ENCODE data around the gene KCNJ2. TPM values are rescaled to one million over a fixed set of nuclear protein-coding genes. Genes with fewer than 3 reads are reported as not detected.

Gene KCNJ2
- total RNA-seq, 4 donors from 2014 or later, result 7.3 to 18.9 (median 10.6) TPM

DNA sequence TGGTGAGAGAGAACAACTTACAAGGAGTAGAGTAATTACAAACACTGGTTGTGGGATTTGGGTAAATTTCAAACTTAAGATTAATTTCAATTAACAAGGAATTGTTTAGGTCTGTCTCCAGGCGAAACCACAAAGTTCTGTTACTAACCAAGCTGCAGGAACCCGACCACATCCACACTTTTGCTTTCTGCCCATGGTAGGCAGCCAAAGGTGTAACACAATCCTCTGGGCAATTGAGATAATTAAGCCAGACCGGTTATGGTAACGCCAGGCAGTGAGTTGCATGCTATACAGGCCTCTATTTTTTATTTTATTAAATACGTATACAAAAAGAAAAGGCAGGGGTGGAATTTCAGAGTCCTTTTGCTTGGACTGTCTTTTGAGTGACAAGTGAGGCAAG, 12.0 kb downstream of the KCNJ2 start:
- Histone ChIP-seq H3K9me3 (no peaks in the 10 kb centered on the region), H3K27me3 (no peaks in the 10 kb centered on the region), H3K4me1 (peaks cover 86 to 90% of the 10 kb centered on the region in 2 donors), H3K27ac (peak overlapping the region; percentile 70 to 97 (median 84)), H3K36me3 (no peaks in the 10 kb centered on the region), H3K4me3 (peak overlapping the region in 1 of 4 donors; percentile 24)
- ATAC-seq (peak; percentile 82 to 88), DNase-seq (peak; percentile 30 to 45)
- intact Hi-C loops (cut with DNase I; ENCODE audit: low total_unique reads), result loop anchor here (1.0 kb wide), 1 partner anchor 8 kb away; no protein-coding TSS in a partner anchor
- in situ Hi-C loops (cut with MboI; ENCODE audit: low sequenced_read_pairs in 4 of 4), result no loop called here
- TF ChIP-seq, protein P1, sequence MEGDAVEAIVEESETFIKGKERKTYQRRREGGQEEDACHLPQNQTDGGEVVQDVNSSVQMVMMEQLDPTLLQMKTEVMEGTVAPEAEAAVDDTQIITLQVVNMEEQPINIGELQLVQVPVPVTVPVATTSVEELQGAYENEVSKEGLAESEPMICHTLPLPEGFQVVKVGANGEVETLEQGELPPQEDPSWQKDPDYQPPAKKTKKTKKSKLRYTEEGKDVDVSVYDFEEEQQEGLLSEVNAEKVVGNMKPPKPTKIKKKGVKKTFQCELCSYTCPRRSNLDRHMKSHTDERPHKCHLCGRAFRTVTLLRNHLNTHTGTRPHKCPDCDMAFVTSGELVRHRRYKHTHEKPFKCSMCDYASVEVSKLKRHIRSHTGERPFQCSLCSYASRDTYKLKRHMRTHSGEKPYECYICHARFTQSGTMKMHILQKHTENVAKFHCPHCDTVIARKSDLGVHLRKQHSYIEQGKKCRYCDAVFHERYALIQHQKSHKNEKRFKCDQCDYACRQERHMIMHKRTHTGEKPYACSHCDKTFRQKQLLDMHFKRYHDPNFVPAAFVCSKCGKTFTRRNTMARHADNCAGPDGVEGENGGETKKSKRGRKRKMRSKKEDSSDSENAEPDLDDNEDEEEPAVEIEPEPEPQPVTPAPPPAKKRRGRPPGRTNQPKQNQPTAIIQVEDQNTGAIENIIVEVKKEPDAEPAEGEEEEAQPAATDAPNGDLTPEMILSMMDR (IDR thresholded peaks at IDR 0.05 in 4 of 5, conservative IDR thresholded peaks at IDR 0.05 in 1 of 5), result no peak
- no peak for TF ChIP-seq POLR2A (IDR thresholded peaks at IDR 0.05)

DNA sequence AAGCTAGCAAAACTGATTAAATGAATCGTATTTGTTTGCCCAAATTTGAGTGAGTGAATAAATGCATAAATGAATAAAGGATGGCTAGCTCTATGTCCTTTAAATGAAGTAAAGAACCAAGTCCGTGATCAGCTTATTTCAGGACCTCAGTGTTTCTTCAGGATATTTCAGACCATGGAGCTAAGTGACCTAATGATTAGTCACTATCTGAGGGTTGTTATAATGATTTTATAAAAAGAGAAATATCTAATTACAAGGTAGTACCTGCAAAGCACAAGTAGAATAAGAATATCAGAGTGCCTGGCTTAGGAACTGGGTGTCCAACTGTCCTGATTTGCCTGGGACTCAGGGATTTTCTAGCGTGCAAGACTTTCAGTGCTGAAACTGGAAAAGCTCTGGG, 12.5 kb downstream of the KCNJ2 start:
- H3K9me3 ChIP-seq, result no peaks in the 10 kb centered on the region
- peak overlapping the region; percentile 70 to 97 (median 84) for H3K27ac ChIP-seq
- intact Hi-C loops (cut with DNase I; ENCODE audit: low total_unique reads), result loop anchor here (1.0 kb wide), 1 partner anchor 9 kb away; no protein-coding TSS in a partner anchor
- H3K27me3 ChIP-seq, result no peaks in the 10 kb centered on the region
- peak overlapping the region in 1 of 4 donors; percentile 24 for H3K4me3 ChIP-seq
- no peak for DNase-seq
- TF ChIP-seq, protein P1 (IDR thresholded peaks at IDR 0.05 in 4 of 5, conservative IDR thresholded peaks at IDR 0.05 in 1 of 5), result no peak
- TF ChIP-seq POLR2A (IDR thresholded peaks at IDR 0.05), result no peak
- in situ Hi-C loops (cut with MboI; ENCODE audit: low sequenced_read_pairs in 4 of 4), result no loop called here
- ATAC-seq, result no peak
- peaks cover 85 to 90% of the 10 kb centered on the region in 2 donors for H3K4me1 ChIP-seq
- H3K36me3 ChIP-seq, result no peaks in the 10 kb centered on the region

DNA sequence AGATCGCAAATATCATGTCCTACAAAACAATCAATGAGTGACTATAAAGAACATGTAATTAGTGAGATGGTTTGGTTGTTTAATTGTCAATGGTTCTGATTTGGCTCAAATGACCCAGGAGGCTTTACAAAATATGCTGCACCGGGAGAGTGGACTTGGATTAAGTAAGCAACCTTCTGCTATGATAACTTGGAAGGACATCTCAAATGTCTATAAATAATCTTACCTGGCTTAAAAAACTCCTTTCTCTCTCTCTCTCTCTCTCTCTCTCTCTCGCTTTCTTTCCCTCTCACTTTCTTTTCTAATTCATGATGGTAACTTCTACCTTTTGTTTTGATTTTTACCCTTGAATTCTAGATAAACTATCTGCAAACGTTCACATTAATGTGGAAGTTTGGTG, 14.2 kb downstream of the KCNJ2 start:
- peak overlapping the region; percentile 70 to 97 (median 84) for H3K27ac ChIP-seq
- TF ChIP-seq POLR2A (IDR thresholded peaks at IDR 0.05), result no peak
- TF ChIP-seq, protein P1 (IDR thresholded peaks at IDR 0.05 in 4 of 5, conservative IDR thresholded peaks at IDR 0.05 in 1 of 5), result no peak
- intact Hi-C loops (cut with DNase I; ENCODE audit: low total_unique reads), result no loop called here

DNA sequence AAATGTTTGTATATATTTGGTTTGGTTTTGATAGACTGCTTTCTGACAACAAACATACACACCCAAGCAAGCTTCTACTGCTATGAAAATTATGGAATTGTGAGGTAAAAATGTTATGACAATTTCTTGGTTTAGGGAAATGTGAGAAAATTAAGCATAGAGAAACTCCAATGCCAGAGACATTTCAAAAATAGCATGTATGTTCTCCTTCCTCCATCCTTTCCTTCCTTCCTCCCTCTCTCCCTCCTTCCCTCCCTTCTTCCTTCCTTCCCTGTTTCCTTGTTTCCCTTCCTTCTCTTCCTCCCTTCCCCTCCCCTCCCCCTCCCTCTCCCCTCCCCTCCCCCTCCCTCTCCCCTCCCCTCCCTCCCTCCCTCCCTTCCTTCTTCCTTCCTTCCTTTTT, 14.9 kb downstream of the KCNJ2 start:
- in situ Hi-C loops (cut with MboI; ENCODE audit: low sequenced_read_pairs in 4 of 4), result no loop called here
- DNase-seq, result no peak
- Histone ChIP-seq H3K4me1 (peaks cover 64 to 68% of the 10 kb centered on the region in 2 donors), H3K27me3 (no peaks in the 10 kb centered on the region), H3K9me3 (no peaks in the 10 kb centered on the region), H3K4me3 (no peak overlapping the region), H3K36me3 (no peaks in the 10 kb centered on the region), H3K27ac (peak overlapping the region; percentile 70 to 97 (median 84))
- ATAC-seq, result no peak
- intact Hi-C loops (cut with DNase I; ENCODE audit: low total_unique reads), result no loop called here
- no peak for TF ChIP-seq POLR2A (IDR thresholded peaks at IDR 0.05)
- TF ChIP-seq, protein P1 (IDR thresholded peaks at IDR 0.05 in 4 of 5, conservative IDR thresholded peaks at IDR 0.05 in 1 of 5), result no peak

More for the DNA sequence above, 14.2 kb downstream of the KCNJ2 start:
- DNase-seq (no peak), ATAC-seq (peak; percentile 66 to 67)
- Histone ChIP-seq H3K4me1 (peaks cover 71 to 75% of the 10 kb centered on the region in 2 donors), H3K9me3 (no peaks in the 10 kb centered on the region), H3K4me3 (peak overlapping the region in 1 of 4 donors; percentile 14), H3K27me3 (no peaks in the 10 kb centered on the region), H3K36me3 (no peaks in the 10 kb centered on the region)
- in situ Hi-C loops (cut with MboI; ENCODE audit: low sequenced_read_pairs in 4 of 4), result no loop called here

DNA sequence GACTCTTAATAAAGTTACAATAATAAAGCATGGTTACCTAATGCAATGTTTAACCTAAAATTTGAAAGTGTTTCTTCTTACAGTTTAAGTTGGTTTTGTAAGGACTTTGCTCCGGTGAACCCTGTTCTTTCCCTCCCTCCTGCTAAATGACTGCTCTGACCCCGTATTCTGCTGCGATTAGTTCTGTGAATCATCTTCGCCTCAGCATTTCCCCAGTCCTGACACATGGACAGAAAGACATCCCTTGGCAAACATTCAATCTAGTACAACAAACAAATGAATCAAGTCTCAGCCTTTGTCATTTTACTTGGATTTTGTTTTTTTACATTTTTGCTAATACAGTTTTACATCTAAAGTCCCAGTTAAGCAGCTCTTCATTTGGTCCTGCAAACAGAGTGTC, 15.4 kb downstream of the KCNJ2 start:
- H3K27ac ChIP-seq, result peak overlapping the region; percentile 45 to 92 (median 70)

More for the DNA sequence above, 15.4 kb downstream of the KCNJ2 start:
- DNase-seq (peak in 1 of 2 donors; percentile 36), ATAC-seq (peak; percentile 50 to 57)
- no peak for TF ChIP-seq POLR2A (IDR thresholded peaks at IDR 0.05)
- TF ChIP-seq, protein P1 (IDR thresholded peaks at IDR 0.05 in 4 of 5, conservative IDR thresholded peaks at IDR 0.05 in 1 of 5), result no peak
- Histone ChIP-seq H3K36me3 (no peaks in the 10 kb centered on the region), H3K4me1 (peaks cover 63 to 65% of the 10 kb centered on the region in 2 donors), H3K4me3 (no peak overlapping the region), H3K9me3 (no peaks in the 10 kb centered on the region), H3K27me3 (no peaks in the 10 kb centered on the region)
- intact Hi-C loops (cut with DNase I; ENCODE audit: low total_unique reads) (no loop called here), in situ Hi-C loops (cut with MboI; ENCODE audit: low sequenced_read_pairs in 4 of 4) (no loop called here)

Data from gastrocnemius medialis (tissue), 4 donors.